Left lung (tissue), 10 donors: Measurements from ENCODE around the gene PPP2R2C. TPM values are rescaled to one million over a fixed set of nuclear protein-coding genes. Genes with fewer than 3 reads are reported as not detected.

Source experiments
- ATAC-seq: fragments of 200-7000 bp; cut with Tn5 transposase; one replicate; pipeline ENCODE4 v1.9.1; 2020; ENCODE audit warnings: moderate library complexity
- DNase-seq, 4 donors: peaks; one replicate each; pipeline ENCODE4 v3.0.0-alpha.2; 2013 to 2020
- H3K27ac ChIP-seq, 2 donors: fragments of 200-600 bp; sonication (generic) in 1 of 2; one replicate each; pipeline versions ENCODE4 v1.5.0 to v1.8.0; 2020 to 2021
- H3K27me3 ChIP-seq, 2 donors: fragments of 200-600 bp; sonication (generic) in 1 of 2; one replicate each; pipeline versions ENCODE4 v1.5.0 to v1.8.0; 2020 to 2021
- H3K36me3 ChIP-seq, 2 donors: fragments of 200-600 bp; sonication (generic) in 1 of 2; one replicate each; pipeline versions ENCODE4 v1.5.0 to v1.8.0; 2020 to 2021
- H3K4me1 ChIP-seq, 2 donors: fragments of 200-600 bp; one replicate each; pipeline ENCODE4 v1.8.0; 2021
- H3K4me3 ChIP-seq, 2 donors: fragments of 200-600 bp; sonication (generic) in 1 of 2; one replicate each; pipeline versions ENCODE4 v1.5.0 to v1.8.0; 2020 to 2021; ENCODE audit warnings: mild to moderate bottlenecking in 1 of 2
- H3K9me3 ChIP-seq, 2 donors: fragments of 200-600 bp; sonication (generic) in 1 of 2; one replicate each; pipeline versions ENCODE4 v1.5.0 to v1.8.0; 2020 to 2021
- CTCF ChIP-seq, 2 donors: fragments of 200-600 bp; sonication (generic) in 1 of 2; IDR thresholded peaks; one replicate each; pipeline versions ENCODE4 v1.5.0 to v1.8.0; 2021; ENCODE audit warnings: antibody characterized with exemption in 2 of 2
- intact Hi-C, 2 donors: fragments of 100-400 bp; cut with DNase I; formaldehyde crosslinking; loops; one replicate each; pipeline versions ENCODE4 v1.11.2 to v1.14.2; 2022
- polyA plus RNA-seq, 6 donors: library from polyadenylated mRNA; unstranded; fragments of 120-200 nt; gene quantifications; one replicate each; pipeline ENCODE4 v1.2.1, GENCODE V29; 2013; ENCODE audit not compliant: insufficient read length in 6 of 6
- total RNA-seq, 2 donors: library from RNA; stranded (reverse); fragmentation: NEBNext Ultra II Directional; extraction: Animal tissue kit (Norgen Biotek cat#: 25700); gene quantifications; one replicate each; pipeline ENCODE4 v1.2.1, GENCODE V29; 2021
- donor health status: DM: no; HTN: yes; CAD: no.
- donor health status: DM: no; HTN: no; CAD: no.

The PPP2R2C gene
- total and polyA plus RNA-seq, 8 donors = 0.29 to 0.50 (median 0.43) TPM; not detected in 1

GRCh38 chr4:6282314-6282771, 190.1 kb downstream of the PPP2R2C start:
- Histone ChIP-seq H3K4me3 (no peak overlapping the region), H3K27ac (no peak overlapping the region), H3K27me3 (no peaks in the 10 kb centered on the region), H3K36me3 (peaks cover 0 to 17% of the 10 kb centered on the region in 2 donors), H3K4me1 (peaks cover 12 to 38% of the 10 kb centered on the region in 2 donors), H3K9me3 (no peaks in the 10 kb centered on the region)
- ATAC-seq = peak; percentile 71
- no peak for TF ChIP-seq CTCF (IDR thresholded peaks at IDR 0.05)
- intact Hi-C loops = no loop called here
- DNase-seq = peak in 2 of 4 donors; percentile 62 to 71

- peak; percentile 16 for ATAC-seq
- no peaks in the 10 kb centered on the region for H3K27me3 ChIP-seq
- no peak for TF ChIP-seq CTCF (IDR thresholded peaks at IDR 0.05)
- peaks cover 0 to 12% of the 10 kb centered on the region in 2 donors for H3K36me3 ChIP-seq
- H3K4me3 ChIP-seq = no peak overlapping the region
- peaks cover 12 to 43% of the 10 kb centered on the region in 2 donors for H3K4me1 ChIP-seq
- intact Hi-C loops = no loop called here
- peak in 1 of 4 donors; percentile 73 for DNase-seq
- H3K27ac ChIP-seq = peak overlapping the region in 1 of 2 donors; percentile 33
- H3K9me3 ChIP-seq = no peaks in the 10 kb centered on the region
These were observed 190.7 kb downstream of the PPP2R2C start for GRCh38 chr4:6281436-6282313.

- Histone ChIP-seq H3K27me3 (no peaks in the 10 kb centered on the region), H3K4me1 (peaks cover 19 to 51% of the 10 kb centered on the region in 2 donors), H3K27ac (no peak overlapping the region), H3K36me3 (peaks cover 0 to 12% of the 10 kb centered on the region in 2 donors), H3K4me3 (no peak overlapping the region), H3K9me3 (no peaks in the 10 kb centered on the region)
- no peak for TF ChIP-seq CTCF (IDR thresholded peaks at IDR 0.05)
- intact Hi-C loops = no loop called here
- DNase-seq (peak in 1 of 4 donors; percentile 28), ATAC-seq (no peak)
These were observed 191.9 kb downstream of the PPP2R2C start for GRCh38 chr4:6280365-6280996.

- Histone ChIP-seq H3K9me3 (no peaks in the 10 kb centered on the region), H3K27ac (no peak overlapping the region), H3K27me3 (no peaks in the 10 kb centered on the region), H3K4me1 (peaks cover 19 to 51% of the 10 kb centered on the region in 2 donors), H3K36me3 (peaks cover 0 to 12% of the 10 kb centered on the region in 2 donors), H3K4me3 (no peak overlapping the region)
- intact Hi-C loops = no loop called here
- TF ChIP-seq CTCF (IDR thresholded peaks at IDR 0.05) = no peak
- DNase-seq = peak in 1 of 4 donors; percentile 62
- no peak for ATAC-seq
These were observed 192.7 kb downstream of the PPP2R2C start for GRCh38 chr4:6279582-6280289.
